Suppressor macrophage treated with lipopolysaccharide for 4 hours (primary cell): Measurements from ENCODE around the gene HINT2.

ENCODE experiments used
- DNase-seq: peaks from one replicate; pipeline ENCODE4 v3.0.0-alpha.2; 2020

Gene HINT2

GRCh38 chr9:35840881-35841644, 26.2 kb upstream of the HINT2 start:
- DNase-seq, result no peak

GRCh38 chr9:35839926-35840325, 25.1 kb upstream of the HINT2 start:
- DNase-seq, result no peak

GRCh38 chr9:35836595-35836994, 21.8 kb upstream of the HINT2 start:
- DNase-seq, result no peak

GRCh38 chr9:35835766-35836165, 20.9 kb upstream of the HINT2 start:
- DNase-seq, result no peak

- DNase-seq, result no peak
Measured at GRCh38 chr9:35835216-35835632, 20.4 kb upstream of the HINT2 start.

GRCh38 chr9:35834260-35835215, 19.7 kb upstream of the HINT2 start:
- no peak for DNase-seq

- no peak for DNase-seq
Measured at GRCh38 chr9:35832814-35833213, 18.0 kb upstream of the HINT2 start.

- no peak for DNase-seq
Measured at GRCh38 chr9:35831040-35831439, 16.2 kb upstream of the HINT2 start.

- DNase-seq, result no peak
Measured at GRCh38 chr9:35829764-35830096, 14.9 kb upstream of the HINT2 start.

GRCh38 chr9:35829084-35829763, 14.4 kb upstream of the HINT2 start, which contains the start of gene TMEM8B:
Gene TMEM8B (plus strand): TSS chr9:35829228. CDS start chr9:35829448, 220 bp downstream.
- peak; percentile 94 for DNase-seq

GRCh38 chr9:35828716-35829083, 13.9 kb upstream of the HINT2 start, which contains the start of gene FAM221B:
Gene FAM221B (minus strand): TSS chr9:35828732. CDS start chr9:35826161, 2,571 bp downstream.
- no peak for DNase-seq

GRCh38 chr9:35827486-35827885, 12.6 kb upstream of the HINT2 start:
- no peak for DNase-seq

GRCh38 chr9:35826071-35826701, 11.3 kb upstream of the HINT2 start:
- DNase-seq, result peak; percentile 72

GRCh38 chr9:35822926-35823325, 8.1 kb upstream of the HINT2 start:
- DNase-seq, result no peak

- no peak for DNase-seq
Measured at GRCh38 chr9:35820076-35820475, 5.2 kb upstream of the HINT2 start.

- DNase-seq, result no peak
Measured at GRCh38 chr9:35818341-35818740, 3.5 kb upstream of the HINT2 start.

- no peak for DNase-seq
Measured at GRCh38 chr9:35816708-35817107, 1.9 kb upstream of the HINT2 start.

- DNase-seq, result peak; percentile 58
Measured at GRCh38 chr9:35814106-35814840, 569 bp downstream of the HINT2 start.

- DNase-seq, result no peak
Measured at GRCh38 chr9:35813434-35814105, 1.3 kb downstream of the HINT2 start.

GRCh38 chr9:35812025-35812602, 2.7 kb downstream of the HINT2 start, which contains the start of gene SPAG8:
Gene SPAG8 (minus strand): TSS chr9:35812262. CDS start chr9:35812147, 115 bp downstream.
- DNase-seq, result peak; percentile 92
